Stimulated activated CD8-positive, alpha-beta memory T cell treated with anti-CD3 and anti-CD28 coated beads, Interleukin-12 subunit alpha, Interleukin-12 subunit beta, amount 100 ng/mL, for 4 hours (primary cell): ENCODE results near the gene SEPSECS.
"Not testable (repeated sequence)": the region's sequence is repeated elsewhere in the genome, so short reads cannot be mapped to it uniquely, and the experiment has no call there.

Source experiments
- DNase-seq: peaks from one replicate; pipeline ENCODE4 v3.0.0-alpha.2; 2020; ENCODE audit warnings: low read depth

The SEPSECS gene

DNA sequence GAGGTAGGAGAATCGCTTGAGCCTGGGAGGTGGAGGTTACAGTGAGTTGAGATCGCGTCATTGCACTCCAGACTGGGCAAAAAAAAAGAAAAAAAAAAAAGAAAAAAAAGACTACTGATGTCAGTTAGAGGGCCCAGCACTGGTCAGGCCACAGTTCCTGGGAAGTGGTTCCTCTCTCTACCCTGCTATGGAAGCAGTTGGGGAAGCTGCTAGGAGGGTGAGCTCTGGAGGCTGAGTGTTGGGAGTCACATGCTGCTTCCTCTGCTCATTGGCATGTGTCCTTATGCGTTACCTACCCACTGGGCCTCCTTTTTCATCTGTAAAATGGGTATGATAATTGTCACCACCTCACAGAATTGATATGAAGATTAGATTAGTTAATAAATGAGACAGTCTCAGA, 50.7 kb downstream of the SEPSECS start:
- no peak for DNase-seq

DNA sequence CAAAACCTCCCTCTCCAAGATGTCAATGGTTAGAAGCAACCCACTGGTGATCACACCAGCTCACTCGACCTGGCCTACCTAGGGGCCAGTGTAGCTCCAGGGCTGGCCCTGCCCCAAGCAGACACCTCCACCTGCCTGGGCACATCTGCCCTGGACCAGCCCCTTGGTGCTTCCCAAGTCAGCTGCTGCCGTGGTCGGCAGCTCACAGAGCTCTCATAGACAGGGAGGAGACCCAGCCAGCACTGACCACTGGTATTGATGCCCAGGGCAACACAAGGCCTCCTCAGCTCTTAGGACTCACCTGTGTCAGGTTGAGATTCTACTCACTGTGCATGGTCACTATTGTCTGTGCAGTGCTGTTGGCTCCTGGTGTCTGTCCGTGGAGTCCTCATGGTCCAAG, 51.7 kb downstream of the SEPSECS start:
- no peak for DNase-seq

DNA sequence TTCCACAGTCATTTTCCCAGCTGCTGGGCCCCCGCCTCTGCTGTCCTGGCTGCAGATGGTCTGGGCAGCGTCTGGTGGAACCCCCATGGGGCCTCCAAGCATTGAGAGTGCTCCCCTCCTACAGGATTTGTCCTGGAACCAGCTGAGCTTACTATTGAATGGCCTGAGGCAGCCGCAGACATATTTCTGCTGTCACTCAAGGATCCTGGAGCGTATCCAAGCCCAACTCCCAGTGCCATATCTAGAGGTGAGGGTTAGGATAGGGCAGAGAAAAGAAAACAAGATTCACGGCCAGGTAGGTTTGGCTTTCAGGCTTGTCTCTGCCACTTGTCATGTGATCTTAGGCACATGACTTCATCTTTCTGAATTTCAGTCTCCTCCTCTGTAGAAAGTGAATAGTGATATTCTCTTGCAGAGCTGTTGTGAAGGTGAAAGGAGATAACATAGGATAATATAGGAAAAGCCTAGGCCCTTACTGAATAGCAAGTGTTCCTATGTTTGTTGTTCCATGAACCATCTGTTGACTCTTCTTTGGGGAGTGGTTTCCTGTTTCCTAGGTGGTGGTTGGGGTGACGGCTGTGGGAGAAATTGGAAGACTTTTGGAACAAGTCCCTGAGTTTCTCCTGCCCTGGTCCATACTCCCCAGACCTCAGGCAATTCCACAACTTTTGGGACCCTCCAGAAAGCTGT, 52.3 kb downstream of the SEPSECS start:
- no peak for DNase-seq

DNA sequence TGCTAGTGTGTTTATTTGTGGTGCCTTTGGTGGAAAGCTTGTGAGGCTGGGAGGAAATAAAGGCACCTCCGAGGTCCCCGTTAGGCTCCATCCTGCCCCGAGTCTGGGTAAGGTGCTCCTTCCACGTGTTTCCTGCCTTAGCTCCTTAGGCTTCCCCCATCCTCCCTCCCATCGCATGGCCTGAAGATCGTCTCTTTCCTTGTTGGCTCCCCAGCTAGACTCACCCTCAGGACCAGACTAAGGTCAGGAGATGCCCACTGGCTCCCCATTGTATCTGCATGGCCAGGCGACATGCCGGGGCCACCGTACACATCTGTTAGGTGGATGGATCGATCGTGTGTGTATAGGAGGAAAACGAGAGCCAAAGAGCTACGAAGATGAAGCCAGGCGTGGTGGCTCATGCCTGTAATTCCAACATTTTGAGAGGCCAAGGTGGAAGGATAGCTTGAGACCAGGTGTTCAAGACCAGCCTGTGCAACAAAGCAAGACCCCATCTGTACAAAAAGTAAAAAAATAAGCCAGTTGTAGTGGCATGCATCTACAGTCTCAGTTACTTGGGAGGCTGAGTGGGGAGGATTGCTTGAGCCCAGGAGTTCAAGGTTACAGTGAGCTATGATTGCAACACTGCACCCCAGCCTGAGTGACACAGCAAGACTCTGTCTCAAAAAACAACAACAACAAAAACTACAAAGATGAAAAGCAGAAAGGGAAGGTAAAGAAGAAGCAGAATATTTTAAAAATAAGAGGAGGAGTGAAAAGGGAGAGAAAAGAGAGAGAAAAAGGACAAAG, 53.7 kb downstream of the SEPSECS start:
- DNase-seq, result no peak

DNA sequence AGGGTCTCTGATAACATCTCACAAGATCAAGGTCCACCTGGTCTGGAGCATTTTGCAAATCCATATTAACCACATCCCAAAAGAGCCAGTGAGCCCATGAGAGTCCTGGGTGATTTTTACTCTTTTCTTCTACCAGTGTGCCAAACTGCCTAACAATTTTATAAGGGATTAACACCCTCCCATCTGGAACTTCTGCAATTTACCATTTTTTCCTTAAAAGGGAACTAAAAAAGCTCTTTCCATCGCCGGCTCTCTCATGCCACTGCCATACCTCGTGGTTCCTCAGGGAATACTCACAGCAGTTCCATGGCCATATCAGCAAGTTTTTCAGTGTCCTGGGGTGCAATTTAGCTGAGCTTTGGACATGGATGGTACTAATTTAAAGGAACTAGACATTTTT, 55.7 kb downstream of the SEPSECS start:
- DNase-seq, result no peak

DNA sequence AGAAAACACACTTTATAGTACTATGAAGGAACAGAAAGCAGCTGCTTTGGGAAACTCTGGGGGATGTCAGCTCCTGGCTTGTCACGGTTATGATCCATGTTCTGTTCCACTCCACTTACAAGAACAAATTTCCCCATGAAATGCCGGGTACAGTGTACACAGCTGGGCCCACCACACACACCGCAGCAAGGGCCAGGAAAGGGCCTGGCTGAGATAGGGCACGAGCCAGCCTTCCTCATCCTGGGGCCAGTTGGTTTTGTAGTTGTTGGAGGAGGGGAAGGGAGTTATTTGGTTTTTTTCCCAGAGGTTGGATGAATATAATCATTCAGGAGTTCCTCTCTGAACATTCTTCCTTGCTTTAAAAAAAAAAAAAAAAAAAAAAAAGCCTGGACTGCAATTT, 56.8 kb downstream of the SEPSECS start:
- no peak for DNase-seq

DNA sequence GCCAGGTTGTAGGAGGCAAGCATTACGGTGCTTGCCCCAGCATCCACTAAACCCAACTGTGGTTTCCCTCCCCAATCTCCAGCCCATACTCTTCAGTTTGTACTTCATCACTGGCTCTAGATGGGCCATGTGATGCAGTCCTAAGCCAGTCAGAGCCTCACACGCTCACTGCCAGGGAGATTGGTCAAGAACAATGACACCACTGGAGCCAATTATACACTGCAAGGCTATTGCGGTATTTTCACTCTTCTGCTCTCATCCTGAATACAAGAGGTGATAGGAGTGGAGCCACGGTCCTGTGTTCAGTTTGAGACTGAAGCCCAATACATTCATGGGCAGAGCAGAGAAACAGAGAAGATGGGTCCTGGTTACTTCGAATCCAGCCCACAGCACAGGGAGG, 58.4 kb downstream of the SEPSECS start:
- no peak for DNase-seq

DNA sequence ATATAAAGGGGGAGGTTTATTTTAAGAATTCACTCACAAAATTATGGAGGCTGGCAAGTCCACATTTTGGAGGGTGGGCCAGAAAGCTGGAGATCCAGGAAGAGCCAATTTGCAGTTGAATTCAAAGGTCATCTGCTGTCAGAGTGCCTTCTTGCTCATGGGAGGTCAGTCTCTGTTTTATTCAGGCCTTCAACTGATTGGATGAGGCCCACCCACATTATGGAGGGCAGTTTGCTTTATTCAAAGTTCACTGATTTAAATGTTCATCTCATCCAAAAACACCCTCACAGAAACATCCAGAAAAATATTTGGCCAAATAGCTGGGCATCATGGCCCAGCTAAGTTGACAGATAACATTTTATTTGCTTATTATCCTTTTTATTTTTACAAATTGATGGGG, 59.5 kb downstream of the SEPSECS start:
- no peak for DNase-seq

DNA sequence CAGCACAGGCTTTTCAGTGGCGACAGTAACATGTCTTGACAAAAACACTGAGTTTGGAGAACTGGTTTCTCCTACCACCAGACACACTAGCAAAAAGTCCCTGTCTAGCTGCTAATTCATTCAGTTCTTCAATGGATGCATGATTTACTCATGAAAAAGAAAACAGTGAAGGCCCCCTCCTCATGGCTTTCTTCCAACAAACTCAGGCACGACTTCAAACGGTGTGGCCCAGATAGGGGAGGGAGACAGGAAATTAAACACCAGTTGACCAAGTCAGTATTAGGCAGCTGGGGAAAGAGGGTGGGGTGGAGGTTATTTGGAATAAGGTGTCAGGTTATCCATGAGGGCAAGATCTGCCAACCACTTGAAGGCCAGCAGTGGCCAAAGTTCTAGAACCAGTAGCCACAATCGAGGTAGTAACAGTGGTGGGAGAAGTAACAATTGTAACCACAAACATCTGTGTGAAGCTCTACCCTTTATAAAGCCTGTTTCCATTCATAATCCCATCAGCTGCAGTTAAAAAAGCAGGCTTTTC, 60.2 kb downstream of the SEPSECS start:
- DNase-seq, result no peak

DNA sequence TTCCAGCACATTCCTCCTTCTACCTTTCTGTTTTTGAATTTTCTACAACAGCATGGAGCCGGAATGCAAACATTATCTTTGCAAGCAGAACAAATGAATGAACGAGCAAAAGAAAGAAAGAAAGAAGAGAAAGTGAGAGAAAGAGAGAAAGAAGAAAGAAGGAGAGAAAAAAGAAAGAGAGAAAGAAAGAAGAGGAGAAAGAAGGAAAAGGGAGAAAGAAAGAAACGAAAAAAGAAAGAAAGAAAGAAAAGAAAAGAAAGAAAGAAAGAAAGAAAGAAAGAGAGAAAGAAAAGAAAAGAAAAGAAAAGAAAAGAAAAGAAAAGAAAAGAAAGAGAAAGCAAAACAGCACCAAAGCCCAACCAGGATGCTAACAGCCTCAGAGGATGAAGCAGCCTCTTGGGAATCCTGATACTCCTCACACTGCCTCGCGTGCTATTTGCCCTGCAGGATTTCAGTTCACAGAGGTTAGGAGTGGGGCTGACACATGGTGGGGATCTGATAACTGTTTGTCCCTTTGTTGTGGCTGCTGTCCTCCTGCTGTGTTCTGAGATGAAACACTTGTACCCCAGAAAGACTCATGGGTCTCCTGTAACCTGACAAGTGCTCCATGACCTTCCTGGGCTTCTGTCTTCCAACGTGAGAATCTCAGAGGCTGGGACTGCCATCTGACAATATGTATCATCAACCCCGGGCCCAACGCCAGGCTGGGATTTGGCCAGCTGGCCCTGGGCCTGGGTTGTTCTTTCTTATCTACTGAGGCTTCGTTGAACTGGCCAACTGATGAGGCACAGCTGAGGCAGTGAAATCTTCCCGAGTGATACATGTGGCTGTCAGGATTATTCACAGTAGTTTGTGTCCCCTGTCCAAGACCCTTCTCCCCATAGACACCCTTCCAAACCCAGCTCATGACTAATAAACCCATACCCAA, 61.0 kb downstream of the SEPSECS start:
- DNase-seq, result no peak

DNA sequence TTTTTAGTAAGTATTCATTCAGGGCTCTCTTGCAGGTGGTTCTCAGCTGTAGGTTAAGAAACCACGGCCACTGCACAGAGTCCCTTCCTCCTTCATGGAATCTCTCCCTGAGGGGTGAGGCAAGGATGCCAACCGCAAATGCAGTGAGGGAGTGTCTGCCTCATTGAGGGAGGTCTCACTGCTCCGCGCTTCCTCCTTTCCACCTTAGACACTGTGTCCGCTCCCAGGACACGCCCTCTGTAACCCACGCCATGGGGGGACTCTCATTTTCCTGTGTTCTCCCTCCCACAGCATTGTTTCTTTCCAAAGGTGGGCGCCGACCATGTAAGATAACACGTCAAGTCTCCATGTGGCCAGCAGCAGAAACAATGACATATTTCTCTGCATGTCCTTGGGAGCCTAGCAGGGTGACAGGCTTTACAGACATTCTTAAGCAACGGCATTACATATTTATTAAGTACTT, 63.2 kb downstream of the SEPSECS start:
- no peak for DNase-seq

DNA sequence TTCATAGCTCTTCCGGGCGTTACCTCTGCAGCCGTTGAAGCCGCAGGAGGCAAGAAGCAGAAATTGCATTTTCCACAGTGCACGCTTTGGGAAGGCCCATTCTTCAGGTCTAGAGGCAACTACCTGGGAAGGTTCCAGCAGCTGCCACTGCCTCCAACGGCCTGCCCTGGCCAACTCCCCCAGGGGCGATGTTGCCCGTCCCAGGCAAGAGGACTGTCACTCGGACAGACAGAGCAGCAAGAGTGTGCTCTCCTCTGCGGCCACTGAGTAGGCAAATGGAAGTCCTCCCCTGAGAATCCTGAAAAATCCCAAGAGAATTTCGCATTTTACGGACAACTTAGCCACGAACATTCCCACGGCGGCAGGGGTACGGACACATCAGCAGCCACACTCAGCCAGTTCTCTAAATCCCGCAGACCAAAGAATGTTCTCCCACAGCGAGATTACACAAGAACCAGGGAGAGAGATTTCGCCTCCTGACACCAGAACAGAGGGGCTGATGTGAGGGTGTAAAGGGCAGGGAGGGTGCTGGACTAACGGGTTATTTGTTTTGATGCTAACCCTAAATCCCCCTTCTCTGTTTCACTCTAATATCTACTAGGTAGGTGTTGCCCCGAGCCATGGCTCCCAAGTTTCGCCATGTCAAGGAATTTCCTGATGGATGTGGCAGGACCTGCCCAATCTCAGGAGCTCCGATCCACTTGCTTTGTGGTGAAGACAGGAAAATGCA, 63.8 kb downstream of the SEPSECS start:
- no peak for DNase-seq

DNA sequence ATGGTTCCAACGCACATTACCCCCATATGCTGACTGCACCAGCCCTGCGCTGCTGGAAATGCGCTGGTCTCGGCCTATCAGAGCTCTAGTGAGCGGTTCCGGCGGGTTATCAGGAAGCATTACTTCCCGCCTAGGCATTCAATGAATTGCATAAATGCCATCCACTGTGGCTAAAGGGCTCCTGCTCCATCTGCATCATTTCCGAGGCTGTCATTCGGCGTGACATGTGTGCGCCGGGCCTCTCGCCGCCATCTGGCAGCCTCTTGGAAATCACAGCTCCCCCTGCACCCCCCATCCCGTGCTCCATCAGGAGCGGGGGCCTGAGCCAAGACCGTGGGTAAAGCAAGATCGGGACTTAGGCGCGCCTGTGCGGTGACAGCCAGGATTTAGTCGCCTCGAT, 64.4 kb downstream of the SEPSECS start:
- no peak for DNase-seq

DNA sequence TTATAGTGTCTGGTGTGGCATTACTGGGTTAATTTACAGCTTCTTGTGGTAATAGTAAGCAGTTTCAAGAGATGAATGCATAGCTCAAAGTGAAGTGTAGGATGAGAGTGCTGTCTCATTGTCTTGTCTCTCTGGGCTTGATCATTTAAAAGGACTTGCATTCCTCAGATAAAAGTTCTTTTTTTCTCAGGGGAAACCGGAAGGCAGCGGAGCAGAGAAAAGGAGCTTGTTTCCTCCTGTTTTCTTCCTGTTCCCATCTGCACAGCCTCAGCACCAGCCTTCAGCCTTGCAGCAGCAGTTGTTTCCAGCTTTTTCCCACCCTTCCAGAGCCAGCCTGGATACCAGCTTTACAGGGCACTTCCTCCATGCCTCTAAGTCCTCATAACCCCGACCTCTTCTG, 68.1 kb downstream of the SEPSECS start:
- no peak for DNase-seq

DNA sequence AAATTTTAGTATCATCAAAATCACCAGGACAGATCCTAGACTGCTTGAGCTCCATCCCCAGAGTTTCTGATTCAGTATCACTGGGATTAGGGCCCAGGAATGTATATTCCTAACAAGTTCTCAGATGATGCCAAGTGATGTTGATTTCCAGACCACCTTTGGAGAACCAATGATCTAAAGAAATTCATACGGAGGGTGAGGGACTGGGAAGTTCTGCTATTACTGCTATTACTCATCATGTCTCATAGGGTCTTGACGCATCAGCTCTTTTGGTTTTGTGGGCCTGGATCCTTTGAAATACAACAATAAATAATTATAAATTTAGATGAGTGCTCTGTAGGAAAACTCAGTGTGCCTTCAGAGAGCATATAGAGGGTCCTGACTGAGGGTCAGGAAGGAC, 69.7 kb downstream of the SEPSECS start:
- no peak for DNase-seq

DNA sequence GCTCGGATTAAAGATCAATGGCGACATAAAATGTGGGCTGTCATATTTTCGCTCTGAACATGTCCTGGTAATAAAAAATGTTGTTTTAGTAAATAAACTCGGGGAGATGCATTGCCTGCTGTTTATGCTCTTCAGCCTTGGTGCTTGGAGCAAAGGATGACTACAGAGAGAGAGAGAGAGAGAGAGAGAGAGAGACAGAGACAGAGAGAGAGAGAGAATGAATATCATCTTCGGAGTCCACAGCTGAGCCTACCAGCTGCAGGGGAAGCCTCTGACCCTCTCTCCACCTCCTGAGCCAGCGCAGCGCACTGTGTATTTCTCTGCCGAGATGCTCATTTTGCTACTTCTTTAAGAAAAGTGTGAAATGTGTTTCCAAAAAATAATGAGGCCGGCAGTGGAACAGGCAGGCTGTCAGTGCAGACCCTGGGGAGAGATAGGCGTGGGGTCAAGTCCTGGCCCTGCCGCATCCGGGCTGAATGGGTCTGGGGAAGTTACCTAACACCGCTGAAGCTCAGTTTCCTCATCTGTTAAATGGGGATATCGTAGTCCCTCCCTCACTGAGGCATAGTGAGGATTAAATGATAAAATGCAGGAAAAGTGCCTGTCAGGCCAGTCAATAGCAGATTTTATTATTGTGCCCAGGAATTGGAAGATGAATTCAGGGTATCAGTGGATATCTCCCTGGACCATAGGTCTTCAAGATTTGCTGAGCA, 71.0 kb downstream of the SEPSECS start:
- DNase-seq, result no peak

DNA sequence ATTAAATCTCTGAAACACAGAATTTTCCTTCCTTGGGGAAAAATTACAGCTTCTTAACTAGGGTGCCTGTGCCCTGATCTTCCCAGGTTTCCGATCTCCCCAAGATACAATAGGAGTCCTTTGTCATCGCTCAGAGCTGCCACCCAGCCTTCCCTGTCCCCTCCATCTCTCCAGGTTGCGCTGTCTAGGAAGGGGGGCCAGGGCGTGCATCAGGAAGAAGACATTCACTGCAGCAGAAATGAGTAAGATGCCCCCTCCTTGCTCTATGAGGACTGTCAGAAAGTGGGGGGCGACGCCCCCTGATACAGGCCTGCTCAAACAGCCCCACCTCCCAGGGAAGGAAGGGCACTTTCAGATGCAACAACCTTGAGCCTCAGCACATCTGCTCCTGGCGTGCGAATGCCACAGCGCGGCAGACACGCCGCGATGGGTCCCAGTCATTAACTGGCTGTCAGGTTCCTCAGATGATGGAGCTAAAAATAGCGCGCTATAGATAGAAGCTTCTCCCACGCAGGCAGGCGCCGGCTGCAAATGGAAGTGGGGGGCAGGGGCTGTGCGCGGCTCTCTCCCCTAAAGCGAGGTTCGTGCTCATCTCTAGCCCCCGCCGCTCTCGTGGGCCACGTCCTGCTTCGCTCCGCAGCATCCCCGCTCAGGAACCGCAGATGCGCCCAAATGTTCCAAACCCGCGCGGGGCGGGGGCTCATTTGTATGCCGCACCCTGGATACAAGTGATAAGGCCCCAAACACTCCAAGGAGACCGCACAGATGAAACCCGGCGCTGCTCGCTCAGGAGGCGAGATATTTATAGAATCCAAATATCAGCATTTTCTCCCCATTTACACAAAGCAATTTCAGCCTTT, 71.9 kb downstream of the SEPSECS start:
- DNase-seq, result no peak

DNA sequence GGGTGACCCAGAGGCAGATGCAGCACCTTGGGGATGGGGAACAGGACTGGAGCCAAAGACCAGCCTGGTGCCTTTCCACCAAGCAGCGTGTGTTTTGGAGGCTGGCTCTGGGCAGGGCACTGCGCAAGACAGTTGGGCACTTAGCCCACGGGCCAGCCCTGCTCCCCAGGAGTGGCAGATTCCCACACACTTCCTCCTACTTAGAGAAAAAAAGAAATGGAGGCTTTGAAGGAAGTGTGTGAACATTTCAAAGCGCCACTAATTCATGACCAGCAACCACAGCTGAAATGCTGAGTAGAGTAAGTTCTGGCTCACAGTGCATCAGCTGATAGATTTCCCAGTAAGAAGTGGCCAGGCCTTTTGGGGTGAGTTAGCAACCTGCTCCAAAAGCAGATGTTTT, 74.6 kb downstream of the SEPSECS start:
- no peak for DNase-seq

DNA sequence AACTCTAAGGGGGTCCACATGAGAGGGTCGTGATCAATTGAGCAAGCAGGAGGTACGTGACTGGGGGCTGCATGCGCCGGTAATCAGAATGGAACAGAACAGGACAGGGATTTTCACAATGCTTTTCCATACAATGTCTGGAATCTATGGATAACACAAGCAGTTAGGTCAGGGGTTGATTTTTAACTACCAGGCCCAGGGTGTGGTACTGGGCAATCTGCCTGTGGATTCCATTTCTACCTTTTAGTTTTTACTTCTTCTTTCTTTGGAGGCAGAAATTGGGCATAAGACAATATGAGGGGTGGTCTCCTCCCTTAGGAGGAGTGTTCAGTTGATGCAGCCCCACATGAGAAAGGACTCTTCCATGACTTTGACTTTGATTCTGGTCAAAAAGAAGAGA, 76.8 kb downstream of the SEPSECS start:
- not testable (repeated sequence) for DNase-seq

DNA sequence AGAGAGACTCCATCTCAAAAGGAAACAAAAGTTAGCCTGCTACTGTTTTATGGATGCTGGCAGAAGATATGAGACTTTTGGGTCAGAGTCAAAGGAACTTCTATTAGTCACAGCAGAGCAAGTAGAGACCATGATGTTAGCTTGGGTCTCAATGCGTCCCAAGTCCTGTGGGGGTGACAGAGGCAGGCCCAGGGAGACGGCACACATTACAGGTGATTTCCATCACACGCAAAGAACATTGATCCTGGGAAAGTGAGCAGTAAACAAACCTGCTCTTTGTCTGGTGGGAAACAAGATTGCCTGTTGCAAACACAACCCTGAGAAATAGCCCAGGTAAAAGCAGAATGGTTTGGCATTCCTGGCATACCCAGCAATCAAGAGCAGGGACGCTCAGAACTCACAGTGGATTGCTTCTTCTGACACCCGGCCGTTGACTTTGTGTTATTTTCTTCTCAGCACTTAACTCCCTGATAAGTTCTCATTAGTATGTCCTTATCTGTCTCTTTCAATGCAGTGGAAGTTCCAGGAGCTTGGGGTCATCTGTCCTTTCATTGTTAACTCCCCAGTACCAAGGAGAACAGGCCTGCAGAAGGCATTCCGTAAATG, 78.3 kb downstream of the SEPSECS start:
- no peak for DNase-seq
